H9 (cell line): Measurements from ENCODE around the gene KLK15. TPM values are rescaled to one million over a fixed set of nuclear protein-coding genes. Genes with fewer than 3 reads are reported as not detected.

Source experiments
- DNase-seq: peaks from one replicate; pipeline ENCODE4 v3.0.0-alpha.2; 2017
- H2AFZ ChIP-seq: one replicate; pipeline ENCODE4 v1.6.1; 2013; ENCODE audit warnings: mild to moderate bottlenecking, low read length, control low read depth, moderate library complexity
- H2AK5ac ChIP-seq: 2 replicates; pipeline ENCODE4 v1.6.1; 2013; ENCODE audit warnings: low read length, control low read depth, mixed read lengths; ENCODE audit not compliant: insufficient read length
- H2BK120ac ChIP-seq: one replicate; pipeline ENCODE4 v1.6.1; 2013; ENCODE audit warnings: low read depth, mild to moderate bottlenecking, low read length, control low read depth, inconsistent platforms; ENCODE audit not compliant: poor library complexity, severe bottlenecking
- H2BK12ac ChIP-seq: 2 replicates; pipeline ENCODE4 v1.6.1; 2013; ENCODE audit warnings: low read length, control low read depth, mixed read lengths, low read depth; ENCODE audit not compliant: insufficient read length
- H2BK15ac ChIP-seq: 2 replicates; pipeline ENCODE4 v1.6.1; 2013; ENCODE audit warnings: low read depth, low read length, control low read depth
- H2BK20ac ChIP-seq: one replicate; pipeline ENCODE4 v1.6.1; 2013; ENCODE audit warnings: low read depth, mild to moderate bottlenecking, low read length, control low read depth, inconsistent platforms; ENCODE audit not compliant: poor library complexity, severe bottlenecking
- H2BK5ac ChIP-seq: 2 replicates; pipeline ENCODE4 v1.6.1; 2013; ENCODE audit warnings: low read length, control low read depth, mixed read lengths; ENCODE audit not compliant: insufficient read length
- H3K14ac ChIP-seq: 2 replicates; pipeline ENCODE4 v1.6.1; 2013; ENCODE audit warnings: low read length, control low read depth; ENCODE audit not compliant: insufficient read depth
- H3K18ac ChIP-seq: 2 replicates; pipeline ENCODE4 v1.6.1; 2013; ENCODE audit warnings: low read depth, mild to moderate bottlenecking, mixed read lengths, low read length, control low read depth; ENCODE audit not compliant: insufficient read length
- H3K23ac ChIP-seq: 2 replicates; pipeline ENCODE4 v1.6.1; 2013; ENCODE audit warnings: low read length, control low read depth, mixed read lengths, low read depth; ENCODE audit not compliant: insufficient read length
- H3K23me2 ChIP-seq: 2 replicates; pipeline ENCODE4 v1.6.1; 2013; ENCODE audit warnings: low read depth, mild to moderate bottlenecking, mixed read lengths, low read length, control low read depth; ENCODE audit not compliant: insufficient read length, poor library complexity, severe bottlenecking
- H3K27ac ChIP-seq: 2 replicates; pipeline ENCODE4 v1.5.1; 2013; ENCODE audit warnings: low read length, control low read depth, mixed read lengths, low read depth; ENCODE audit not compliant: insufficient read length
- H3K27me3 ChIP-seq: 2 replicates; pipeline ENCODE4 v1.6.1; 2013; ENCODE audit warnings: low read length, control low read depth, inconsistent platforms; ENCODE audit not compliant: insufficient read depth
- H3K4ac ChIP-seq: 2 replicates; pipeline ENCODE4 v1.6.1; 2013; ENCODE audit warnings: low read depth, mild to moderate bottlenecking, control low read depth, inconsistent platforms, low read length, moderate library complexity
- H3K4me1 ChIP-seq: 2 replicates; pipeline ENCODE4 v1.6.1; 2013; ENCODE audit warnings: low read length, control low read depth, inconsistent platforms; ENCODE audit not compliant: insufficient read depth
- H3K4me2 ChIP-seq: 2 replicates; pipeline ENCODE4 v1.6.1; 2013; ENCODE audit warnings: low read length, control low read depth, mixed read lengths; ENCODE audit not compliant: insufficient read length, insufficient read depth
- H3K56ac ChIP-seq: 2 replicates; pipeline ENCODE4 v1.6.1; 2013; ENCODE audit warnings: low read depth, mild to moderate bottlenecking, mixed read lengths, low read length, control low read depth; ENCODE audit not compliant: insufficient read length
- H3K79me1 ChIP-seq: 2 replicates; pipeline ENCODE4 v1.6.1; 2013; ENCODE audit warnings: low read depth, mild to moderate bottlenecking, moderate library complexity, low read length, control low read depth, inconsistent platforms; ENCODE audit not compliant: insufficient read depth, poor library complexity, severe bottlenecking
- H3K79me2 ChIP-seq: 2 replicates; pipeline ENCODE4 v1.6.1; 2013; ENCODE audit warnings: low read length, control low read depth, inconsistent platforms; ENCODE audit not compliant: insufficient read depth
- H3K9ac ChIP-seq: 2 replicates; pipeline ENCODE4 v1.6.1; 2013; ENCODE audit warnings: low read length, control low read depth, mixed read lengths; ENCODE audit not compliant: insufficient read length; ENCODE audit errors: extremely low read depth
- H3K9me3 ChIP-seq: one replicate; pipeline ENCODE4 v1.6.1; 2013; ENCODE audit warnings: low read depth, low read length, inconsistent platforms; ENCODE audit not compliant: control insufficient read depth
- H3T11ph ChIP-seq: one replicate; pipeline ENCODE4 v1.6.1; 2013; ENCODE audit warnings: mild to moderate bottlenecking, low read length, control low read depth, inconsistent platforms
- H4K20me1 ChIP-seq: one replicate; pipeline ENCODE4 v1.6.1; 2013; ENCODE audit not compliant: control insufficient read depth, insufficient read length, insufficient read depth
- H4K5ac ChIP-seq: 2 replicates; pipeline ENCODE4 v1.6.1; 2013; ENCODE audit warnings: low read depth, mild to moderate bottlenecking, mixed read lengths, low read length, control low read depth; ENCODE audit not compliant: insufficient read length
- H4K8ac ChIP-seq: replicated peaks from 2 replicates; pipeline ENCODE4 v1.6.1; 2013; ENCODE audit warnings: low read length, control low read depth, mixed read lengths, low read depth; ENCODE audit not compliant: insufficient read length
- H4K91ac ChIP-seq: 2 replicates; pipeline ENCODE4 v1.6.1; 2013; ENCODE audit warnings: low read depth, mild to moderate bottlenecking, moderate library complexity, mixed read lengths, low read length, control low read depth; ENCODE audit not compliant: insufficient read length
- H3K27ac Mint-ChIP-seq, 3 experiments: 2 replicates in 2 of 3; 3 replicates in 1 of 3; pipeline ENCODE4 v1.8.0; 2020 to 2021; ENCODE audit warnings: mixed read lengths in 3 of 3, mild to moderate bottlenecking in 1 of 3, moderate library complexity in 1 of 3
- H3K27me3 Mint-ChIP-seq: 2 replicates; pipeline ENCODE4 v1.8.0; 2021; ENCODE audit warnings: low read depth, mild to moderate bottlenecking, moderate library complexity, mixed read lengths
- H3K36me3 Mint-ChIP-seq, 3 experiments: 2 replicates in 2 of 3; 3 replicates in 1 of 3; pipeline ENCODE4 v1.8.0; 2020 to 2021; ENCODE audit warnings: low read depth in 3 of 3, mixed read lengths in 3 of 3; ENCODE audit not compliant: insufficient read depth in 1 of 3
- H3K4me1 Mint-ChIP-seq, 2 experiments: 2 replicates each; pipeline ENCODE4 v1.8.0; 2020; ENCODE audit warnings: mixed read lengths in 2 of 2
- H3K4me3 Mint-ChIP-seq, 2 experiments: 2 replicates in 1 of 2; 3 replicates in 1 of 2; pipeline ENCODE4 v1.8.0; 2020 to 2021; ENCODE audit warnings: mild to moderate bottlenecking in 2 of 2, mixed read lengths in 2 of 2, moderate library complexity in 1 of 2
- H3K9me3 Mint-ChIP-seq, 2 experiments: 2 replicates in 1 of 2; 3 replicates in 1 of 2; pipeline ENCODE4 v1.8.0; 2020; ENCODE audit warnings: mild to moderate bottlenecking in 2 of 2, mixed read lengths in 2 of 2, moderate library complexity in 1 of 2
- CTCF ChIP-seq: fragments of 200-600 bp; sonication (generic); conservative IDR thresholded peaks from 3 replicates; pipeline ENCODE4 v1.8.0; 2021; ENCODE audit warnings: antibody characterized with exemption, mild to moderate bottlenecking
- WGBS: extraction: QIAGEN DNeasy Blood & Tissue Kit; methylation state at CpG from one replicate; pipeline ENCODE4 v1.1.7; 2013; ENCODE audit warnings: missing lambda C conversion rate, low lambda C conversion rate, mixed read lengths; ENCODE audit not compliant: insufficient read length; ENCODE audit errors: extremely low coverage; 5-methylcytosine and 5-hydroxymethylcytosine counted together
- total RNA-seq: library from RNA; stranded (reverse); gene quantifications from 2 replicates; pipeline ENCODE4 v1.2.1, GENCODE V29; 2021

Gene KLK15
- total RNA-seq, 1 experiment from 2014 or later: not detected

GRCh38 chr19:50780753-50781435 is 52.5 kb downstream of the KLK15 start:
- Histone ChIP-seq H3K27me3 (peaks cover 17% of the 10 kb centered on the region; the same call in 1 of the 2 replicates), H3K4ac (no peak overlapping the region), H3K23ac (no peak overlapping the region), H2BK20ac (no peak overlapping the region), H2BK15ac (no peak overlapping the region), H4K8ac (no peak overlapping the region), H3K9me3 (no peaks in the 10 kb centered on the region), H3T11ph (no peak overlapping the region), H2BK12ac (no peak overlapping the region), H4K5ac (no peak overlapping the region), H3K79me2 (no peaks in the 10 kb centered on the region), H2BK5ac (no peak overlapping the region), H3K79me1 (no peaks in the 10 kb centered on the region), H3K23me2 (no peaks in the 10 kb centered on the region), H3K4me1 (peaks cover 2% of the 10 kb centered on the region; the same call in 1 of the 2 replicates), H3K56ac (no peak overlapping the region), H3K27ac (no peak overlapping the region), H2AFZ (no peak overlapping the region), H3K9ac (no peak overlapping the region), H2BK120ac (no peak overlapping the region), H3K14ac (no peak overlapping the region), H3K18ac (no peak overlapping the region), H3K4me2 (no peak overlapping the region), H4K20me1 (no peaks in the 10 kb centered on the region), H4K91ac (no peak overlapping the region), H2AK5ac (no peak overlapping the region)
- no CpG with 5 or more reads among the region's 16 CpGs for WGBS
- peaks cover 94% of the 10 kb centered on the region for H3K27me3 Mint-ChIP-seq
- TF ChIP-seq CTCF: no peak
- H3K4me3 Mint-ChIP-seq: no peak overlapping the region
- no peak for DNase-seq
- H3K9me3 Mint-ChIP-seq: peaks cover 2 to 7% of the 10 kb centered on the region in 2 experiments; a peak in 4 of 5 replicates
- H3K4me1 Mint-ChIP-seq: peaks cover 14 to 33% of the 10 kb centered on the region in 2 experiments
- no peaks in the 10 kb centered on the region for H3K36me3 Mint-ChIP-seq
- H3K27ac Mint-ChIP-seq: no peak overlapping the region
